HTR-8/SVneo (cell line): ENCODE measurements around the gene ZNF281.
"Not testable (repeated sequence)": the region's sequence is repeated elsewhere in the genome, so short reads cannot be mapped to it uniquely, and the experiment has no call there.

Experiments
- DNase-seq: peaks from one replicate; pipeline ENCODE4 v3.0.0; 2011; ENCODE audit warnings: low spot score, mixed read lengths; ENCODE audit not compliant: insufficient read length
- FAIRE-seq: peaks from 2 replicates; lab custom pipeline; 2011; peaks lifted over from hg19 to GRCh38; lab: Jason Lieb, UNC

Gene ZNF281

DNA sequence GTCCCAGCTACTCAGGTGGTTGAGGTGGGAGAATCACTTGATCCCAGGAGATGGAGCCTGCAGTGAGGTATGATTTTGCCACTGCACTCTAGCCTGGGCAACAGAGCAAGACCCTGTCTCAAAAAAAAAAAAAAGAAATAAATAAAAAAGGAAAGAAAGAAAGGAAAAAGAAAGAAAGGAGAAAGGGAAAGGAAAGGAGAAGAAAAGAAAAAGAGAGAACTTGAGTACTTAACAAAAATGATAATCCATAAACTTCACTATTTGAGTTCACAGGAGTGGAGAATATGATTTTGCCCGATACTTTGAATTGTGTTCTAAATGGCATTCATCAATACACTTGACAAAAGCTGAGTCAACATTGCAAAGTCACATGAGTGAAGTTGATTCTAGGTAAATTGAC, 23.8 kb upstream of the ZNF281 start:
- DNase-seq (no peak), FAIRE-seq (no peak)

DNA sequence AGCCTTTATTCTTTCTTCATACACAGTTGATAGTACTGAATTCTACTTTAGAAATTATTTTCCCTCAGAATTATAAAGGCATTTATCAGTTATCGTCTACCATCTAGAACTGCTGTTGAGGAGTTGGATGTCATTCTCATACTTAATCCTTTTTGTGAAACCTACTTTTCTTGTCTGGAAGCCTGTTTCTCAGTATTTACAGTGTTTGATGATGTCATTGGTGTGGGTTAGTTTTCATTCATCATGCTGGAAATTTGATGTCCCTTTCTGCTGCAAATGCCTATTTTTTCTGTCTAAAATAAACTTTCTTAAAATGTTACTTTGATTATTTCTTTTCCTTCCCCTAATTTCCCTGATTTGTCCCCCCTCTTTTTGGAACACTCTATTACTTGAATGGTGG, 22.8 kb upstream of the ZNF281 start:
- FAIRE-seq (no peak), DNase-seq (no peak)

DNA sequence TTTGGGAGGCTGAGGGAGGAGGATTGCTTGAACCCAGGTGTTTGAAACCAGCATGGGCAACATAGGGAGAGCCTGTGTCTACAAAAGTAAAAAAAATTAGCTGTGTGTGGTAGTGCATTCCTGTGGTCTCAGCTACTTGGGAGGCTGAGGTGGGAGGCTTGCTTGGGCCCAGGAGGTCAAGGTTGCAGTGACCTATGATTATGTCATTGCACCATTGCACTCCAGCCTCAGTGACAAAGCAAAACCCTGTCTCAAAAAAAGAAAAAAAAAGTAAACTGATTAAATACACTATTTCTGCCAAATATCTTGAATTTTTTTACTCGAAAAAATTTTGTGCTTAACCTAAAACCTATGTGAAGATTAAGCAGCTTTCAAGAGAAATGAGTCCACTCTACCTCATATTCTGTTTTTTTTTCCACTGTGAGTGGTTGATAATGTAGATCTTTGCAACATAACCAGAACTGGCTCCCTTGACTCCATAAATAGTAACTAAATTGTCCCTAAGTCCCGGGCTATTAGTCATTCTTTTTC, 19.4 kb upstream of the ZNF281 start:
- no peak for DNase-seq
- peak; percentile 26 for FAIRE-seq

DNA sequence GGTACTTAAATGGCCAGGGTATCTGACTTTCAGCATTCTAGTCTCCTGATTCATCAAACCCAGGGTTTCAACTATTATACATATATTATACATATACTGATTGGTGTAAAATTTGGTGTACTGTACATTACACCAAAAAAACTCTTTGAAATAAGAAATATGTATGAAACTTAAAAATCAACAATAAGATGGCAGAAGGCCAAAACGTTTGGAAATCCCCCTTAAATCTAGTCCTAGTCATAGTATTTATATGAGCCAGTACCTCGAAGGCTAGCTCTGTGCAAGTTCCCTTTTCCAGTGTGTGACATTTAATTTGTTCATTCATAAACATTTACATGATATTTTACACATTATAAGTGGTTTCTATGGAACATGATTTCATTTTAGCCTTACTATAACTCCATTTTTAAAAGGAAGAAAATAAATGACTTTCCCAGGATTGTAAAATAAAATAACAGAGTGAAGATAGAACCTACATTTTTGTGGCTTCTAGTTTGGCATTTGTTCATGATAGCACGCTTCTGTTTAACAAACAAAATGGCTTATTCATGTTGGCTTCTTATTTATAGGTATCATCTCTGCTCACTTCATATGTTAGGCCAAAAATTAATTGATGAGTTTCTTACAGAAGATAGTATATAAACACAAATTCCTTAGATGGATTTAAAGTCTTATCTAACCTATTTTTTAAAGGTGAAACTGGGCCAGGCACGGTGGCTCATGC, 18.8 kb upstream of the ZNF281 start:
- FAIRE-seq (no peak), DNase-seq (no peak)

DNA sequence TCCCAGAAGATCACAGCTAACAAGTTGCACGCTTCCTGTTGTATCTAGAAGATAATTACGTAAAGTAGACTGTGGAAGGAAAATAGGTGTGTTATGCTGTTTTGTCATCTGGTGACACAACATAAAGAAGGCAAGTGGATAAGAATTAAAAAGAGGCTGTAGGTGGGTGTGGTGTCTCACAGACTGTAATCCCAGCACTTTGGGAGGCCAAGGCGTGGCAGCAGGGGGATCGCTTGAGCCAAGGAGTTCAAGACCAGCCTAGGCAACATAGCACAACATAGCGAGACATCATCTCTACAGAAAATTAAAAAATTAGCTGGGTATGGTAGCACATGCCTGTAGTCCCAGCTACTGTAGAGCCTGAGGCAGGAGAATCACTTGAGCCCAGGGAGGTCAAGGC, 17.9 kb upstream of the ZNF281 start:
- DNase-seq = no peak
- no peak for FAIRE-seq

DNA sequence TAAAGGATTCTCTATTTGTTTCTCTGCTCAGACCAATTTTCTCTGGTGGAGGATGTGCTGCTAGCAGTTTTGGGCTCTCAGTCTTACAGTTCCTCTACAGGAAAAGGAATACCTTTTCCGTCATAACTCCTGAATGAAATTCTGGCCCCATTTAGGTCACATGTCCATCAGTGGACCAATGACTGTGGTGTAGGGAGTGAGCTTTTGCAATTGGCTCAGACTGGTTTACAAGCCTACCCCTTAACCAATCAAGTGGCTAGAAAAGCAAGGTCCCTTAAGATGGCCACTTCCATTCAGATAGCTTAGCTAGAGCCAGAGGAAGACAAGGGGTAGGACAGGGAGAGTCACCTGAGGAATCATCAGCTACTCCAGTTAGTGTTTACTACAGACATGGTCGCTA, 16.4 kb upstream of the ZNF281 start:
- FAIRE-seq (no peak), DNase-seq (no peak)

DNA sequence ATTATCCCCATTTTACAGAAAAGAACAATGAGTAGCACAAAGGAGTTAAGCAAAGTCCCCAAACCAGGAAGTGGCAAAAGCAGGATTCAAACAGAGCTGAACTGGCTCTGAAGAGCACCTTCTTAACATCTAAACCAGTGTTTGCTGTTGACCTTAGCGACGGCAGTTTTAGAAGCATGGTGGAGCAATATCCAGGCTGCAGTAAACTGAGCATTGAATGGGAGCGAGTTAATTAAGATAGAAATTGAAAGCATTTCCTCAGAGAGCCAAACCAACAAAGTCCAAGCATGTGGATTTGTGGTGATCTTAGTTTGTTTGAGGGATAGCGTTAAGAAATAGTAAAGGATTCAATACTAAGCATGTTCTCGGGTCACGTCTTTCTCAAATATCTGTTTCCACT, 13.4 kb upstream of the ZNF281 start:
- DNase-seq (no peak), FAIRE-seq (no peak)

DNA sequence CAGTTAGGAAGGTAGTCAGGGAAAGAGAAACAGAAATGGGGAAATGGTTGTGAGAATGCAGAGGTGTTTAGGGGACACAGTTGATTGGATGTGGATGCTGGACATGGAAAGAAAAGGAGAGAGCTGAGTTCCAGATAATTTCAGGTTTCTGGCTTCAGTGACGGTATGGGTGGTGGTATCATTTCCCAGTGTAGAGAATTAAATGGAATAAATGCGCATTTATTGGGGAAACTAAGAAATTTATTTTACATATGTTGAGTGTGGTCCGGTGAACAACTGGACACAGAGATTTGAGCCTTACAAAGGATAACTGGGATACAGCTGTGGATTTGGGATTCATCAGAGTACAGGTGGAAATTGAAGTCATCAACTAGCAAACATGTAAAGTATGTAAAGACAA, 12.4 kb upstream of the ZNF281 start:
- no peak for DNase-seq
- FAIRE-seq = no peak

DNA sequence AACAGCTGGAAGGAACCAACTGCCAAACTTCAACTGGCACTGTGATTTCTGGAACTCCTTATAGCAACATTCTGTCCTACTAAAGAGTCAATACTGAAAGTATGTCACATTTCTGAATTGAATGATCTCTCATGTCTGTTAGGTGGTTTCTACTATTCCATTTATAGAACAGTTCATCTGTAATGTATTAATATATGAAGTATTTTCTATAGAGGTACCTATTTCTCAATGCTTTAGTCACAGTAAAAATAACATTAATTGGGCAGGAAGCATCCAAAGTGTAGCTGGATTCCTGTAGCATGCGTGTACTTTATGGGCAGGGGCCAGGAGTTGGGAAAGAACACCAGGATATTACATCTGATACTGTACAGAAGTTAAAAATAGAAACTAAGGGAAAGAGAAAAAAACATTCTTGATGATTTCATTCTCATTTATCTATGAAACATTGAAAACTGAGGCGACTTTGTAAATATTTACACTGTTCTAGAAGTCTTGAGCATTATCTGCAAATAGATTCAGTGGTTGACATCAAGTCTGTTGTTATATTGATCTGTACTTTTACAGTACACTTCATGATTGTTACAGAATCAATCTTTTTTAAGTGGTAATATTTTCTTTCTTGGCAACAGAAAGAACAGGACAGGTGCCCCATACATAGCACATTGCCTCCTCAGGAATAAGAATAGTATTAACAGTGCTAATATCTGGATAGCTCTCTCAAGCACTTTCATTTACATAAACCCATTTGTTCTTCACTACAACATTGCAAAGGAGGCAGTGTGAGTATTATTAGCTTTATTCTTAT, 6.2 kb upstream of the ZNF281 start:
- FAIRE-seq = no peak

DNA sequence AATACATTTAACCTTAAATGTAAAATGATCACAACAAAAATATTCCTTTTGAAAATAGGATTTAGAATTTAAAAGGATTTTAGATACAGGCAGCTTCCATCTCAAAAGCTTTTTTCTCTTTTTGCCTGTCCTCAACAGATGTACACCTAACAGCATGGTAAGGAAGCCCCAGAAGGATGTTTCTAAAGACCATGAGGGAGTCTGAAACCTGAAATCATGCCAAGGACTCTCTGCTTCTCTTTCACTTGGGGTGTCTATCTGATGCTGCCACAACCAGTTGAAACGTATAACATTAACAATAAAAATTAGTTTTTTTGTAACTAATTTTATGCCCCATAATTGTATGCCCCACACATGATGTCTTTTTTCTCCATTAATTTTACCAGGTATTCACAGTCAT, 5.4 kb upstream of the ZNF281 start:
- FAIRE-seq = no peak
- no peak for DNase-seq

More for the DNA sequence above, 6.2 kb upstream of the ZNF281 start:
- DNase-seq = peak; percentile 73

DNA sequence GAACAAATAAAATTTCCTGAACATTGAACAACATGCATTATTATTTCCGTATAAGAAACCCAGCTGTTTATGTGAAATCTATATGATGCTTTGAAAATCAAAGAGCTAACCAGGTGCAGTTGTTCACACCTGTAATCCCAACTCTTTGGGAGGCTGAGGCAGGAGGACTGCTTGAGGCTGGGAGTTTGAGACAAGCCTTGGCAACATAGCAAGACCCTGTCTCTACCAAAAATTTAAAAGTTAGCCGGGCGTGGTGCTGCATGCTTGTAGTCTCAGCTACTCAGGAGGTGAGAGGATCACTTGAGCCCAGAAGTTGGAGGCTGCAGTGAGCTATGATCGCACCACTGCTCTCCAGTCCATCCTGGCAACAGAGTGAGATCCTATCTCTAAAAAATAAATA, 4.8 kb upstream of the ZNF281 start:
- FAIRE-seq = no peak
- DNase-seq = no peak

DNA sequence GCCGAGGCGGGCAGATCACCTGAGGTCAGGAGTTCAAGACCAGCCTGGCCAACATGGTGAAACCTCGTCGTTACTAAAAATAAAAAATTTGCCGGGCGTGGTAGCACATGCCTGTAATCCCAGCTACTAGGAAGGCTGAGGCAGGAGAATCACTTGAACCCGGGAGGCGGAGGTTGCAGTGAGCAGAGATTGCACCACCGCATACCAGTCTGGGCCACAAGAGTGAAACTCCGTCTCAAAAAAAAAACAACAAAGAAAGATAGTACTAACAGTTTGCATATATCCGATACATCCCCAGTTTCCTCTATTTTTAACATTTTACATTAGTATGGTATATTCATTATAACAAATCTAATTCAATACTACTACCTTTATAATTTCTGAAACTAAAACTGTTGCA, 3.9 kb upstream of the ZNF281 start:
- FAIRE-seq, DNase-seq: not testable (repeated sequence)

DNA sequence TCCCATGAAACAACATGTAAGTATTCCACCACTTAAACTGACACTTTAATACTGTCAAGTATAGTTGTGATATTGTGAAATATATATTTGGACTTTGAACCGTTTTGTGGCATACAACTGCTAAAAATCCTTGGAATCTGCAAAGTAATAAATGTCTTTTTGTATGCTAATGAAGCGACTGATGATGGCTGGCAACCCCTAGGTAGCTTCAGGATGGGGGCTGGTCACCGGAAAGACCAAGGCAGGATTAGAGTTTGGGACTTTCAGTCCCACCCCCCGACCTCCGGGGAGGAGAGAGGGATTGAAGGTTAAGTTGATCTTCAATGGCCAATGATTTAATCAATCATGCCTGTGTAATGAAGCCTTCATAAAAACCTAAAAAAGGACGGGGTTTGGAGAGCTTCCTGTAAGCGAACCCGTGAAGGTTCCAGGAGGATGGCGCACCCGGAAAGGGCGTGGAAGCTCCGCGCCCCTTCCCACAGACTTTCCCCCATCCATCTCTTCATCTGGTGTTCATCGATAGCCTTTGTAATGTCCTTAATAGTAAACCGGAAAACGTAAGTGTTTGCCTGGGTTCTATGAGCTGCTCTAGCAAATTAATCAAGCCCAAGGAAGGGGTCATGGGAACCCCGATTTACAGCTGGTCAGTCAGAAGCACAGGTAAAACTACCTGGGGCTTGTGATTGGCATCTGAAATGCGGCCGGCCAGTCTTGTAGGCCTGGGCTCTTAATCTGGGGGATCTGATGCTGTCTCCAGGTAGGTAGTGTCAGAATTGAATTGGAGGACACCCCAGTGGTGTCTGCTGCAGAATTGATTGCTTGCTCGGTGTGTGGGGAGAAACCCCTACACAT, 1.8 kb upstream of the ZNF281 start:
- DNase-seq (no peak), FAIRE-seq (no peak)

DNA sequence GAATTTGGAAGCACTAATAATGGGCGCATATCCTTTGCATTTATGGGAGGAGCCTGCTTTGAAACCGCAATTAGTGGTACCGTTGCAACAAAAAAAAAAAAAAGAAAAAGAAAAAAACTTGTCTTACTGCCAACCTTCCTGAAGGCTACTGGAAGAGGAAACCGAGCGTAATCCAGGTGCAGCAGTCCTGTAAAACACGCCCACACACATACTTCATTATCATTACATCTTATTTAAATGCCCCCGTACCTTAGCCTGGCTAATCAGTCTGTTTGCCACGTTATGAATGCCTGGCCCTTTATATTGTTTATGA, 686 bp upstream of the ZNF281 start:
- FAIRE-seq (no peak), DNase-seq (no peak)

DNA sequence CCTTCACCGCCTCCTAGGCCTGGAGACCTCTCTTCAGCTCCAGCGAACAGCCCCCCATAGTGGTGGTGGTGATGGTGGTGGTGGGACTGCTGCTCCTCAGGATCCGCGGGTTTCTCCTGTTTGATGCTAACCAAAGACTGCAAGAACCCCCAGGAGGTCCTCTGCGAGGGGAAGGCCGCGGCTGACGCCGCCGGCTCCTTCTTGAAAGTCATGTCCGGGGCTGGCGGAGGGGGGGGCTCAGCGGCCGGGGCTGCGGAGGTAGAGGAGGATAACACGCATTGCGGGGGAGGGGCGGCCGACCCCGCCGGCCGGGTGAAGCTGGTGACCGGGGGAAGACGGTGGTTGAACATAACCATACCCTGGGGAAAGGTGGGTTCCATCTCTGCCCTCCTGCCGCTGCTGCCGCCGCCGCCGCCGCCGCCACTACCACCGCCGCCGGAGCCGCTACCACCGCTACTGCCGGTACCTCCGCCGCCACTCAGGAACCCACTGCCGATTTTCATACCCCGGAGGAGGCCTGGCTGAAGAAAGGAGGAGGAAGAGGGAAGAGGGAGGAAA, 554 bp downstream of the ZNF281 start:
- FAIRE-seq = no peak
- no peak for DNase-seq

DNA sequence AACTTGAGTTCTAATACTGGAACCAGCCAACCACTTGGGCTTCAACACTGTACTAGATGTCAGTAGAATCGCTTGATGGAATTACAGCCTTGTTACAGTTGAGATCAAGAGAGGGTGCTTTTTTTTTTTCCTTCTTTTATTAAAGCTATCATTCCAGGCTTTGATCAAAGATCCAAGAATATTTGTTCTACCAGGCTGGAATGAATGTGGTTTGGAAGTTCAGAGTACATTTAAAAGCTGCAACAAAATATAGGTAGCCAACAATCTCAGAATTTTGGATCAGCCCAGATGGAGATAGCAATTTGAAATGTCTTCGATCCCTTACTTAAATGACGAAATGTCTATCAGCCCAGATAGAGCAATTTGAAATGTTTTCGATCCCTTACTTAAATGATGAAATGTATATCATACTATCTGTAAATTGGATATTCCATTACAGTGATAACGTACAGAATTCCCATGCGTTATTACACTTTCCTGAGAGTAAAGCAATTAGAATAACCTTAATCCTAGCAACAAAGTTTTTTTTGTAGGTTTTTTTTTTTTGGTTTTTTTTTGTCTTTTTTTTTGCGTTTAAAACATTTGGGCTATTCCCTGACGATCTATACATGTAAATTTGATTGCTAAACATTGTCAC, 3.6 kb downstream of the ZNF281 start:
- FAIRE-seq = no peak
- DNase-seq = no peak

DNA sequence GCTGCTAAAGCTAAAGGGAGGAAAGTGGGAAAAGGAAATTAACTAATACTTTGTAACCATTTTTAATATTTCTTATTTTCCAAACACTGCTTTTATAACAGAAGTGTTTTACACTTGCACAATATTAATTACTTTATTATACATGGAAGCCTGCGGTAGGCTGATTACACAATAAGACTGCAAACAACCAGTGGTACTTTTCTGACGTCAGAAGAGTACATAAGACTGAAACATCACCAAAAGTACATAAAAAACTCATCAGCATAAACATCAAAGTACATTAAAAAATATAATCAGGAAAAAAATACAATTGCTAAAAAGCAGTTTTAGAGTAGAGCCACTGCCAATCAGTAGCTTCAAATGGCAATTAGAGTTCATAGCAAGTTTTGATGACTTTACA, 4.6 kb downstream of the ZNF281 start:
- DNase-seq (no peak), FAIRE-seq (no peak)

DNA sequence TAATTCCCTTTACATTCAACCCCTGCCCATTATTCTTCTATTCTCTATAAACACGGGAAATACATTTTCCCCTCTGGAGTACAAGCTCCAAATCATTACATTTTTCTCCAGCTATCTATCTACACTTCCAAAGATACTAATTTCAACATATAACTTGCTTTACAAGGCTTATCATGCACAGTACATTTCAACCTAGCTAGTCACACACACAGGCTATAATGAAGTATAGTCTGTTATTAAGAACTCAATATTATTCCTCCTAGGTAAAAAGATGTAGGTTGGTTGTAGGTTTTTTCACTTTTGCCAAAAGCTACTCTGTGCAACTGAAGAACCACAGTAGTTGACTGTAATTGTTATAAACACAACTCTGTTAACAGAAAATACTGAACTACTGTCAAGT, 8.1 kb downstream of the ZNF281 start:
- no peak for FAIRE-seq

DNA sequence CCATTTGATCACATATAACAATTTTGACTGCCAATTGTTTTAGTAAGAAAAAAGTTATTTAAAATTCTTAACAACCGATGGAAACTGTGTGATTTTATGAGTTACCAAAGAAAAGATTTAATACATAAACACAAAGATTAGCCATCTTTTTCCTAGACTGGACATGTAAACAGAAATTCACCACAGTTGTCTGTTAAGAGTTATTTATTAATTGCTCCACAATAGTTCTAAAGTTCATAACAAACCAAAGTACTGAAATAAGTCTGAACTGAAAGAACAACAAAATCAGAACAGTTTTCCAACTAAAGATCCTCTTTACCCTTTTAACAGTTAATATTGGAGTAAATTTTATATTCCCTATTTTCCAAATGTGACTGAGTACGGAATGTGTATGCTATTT, 8.6 kb downstream of the ZNF281 start:
- no peak for DNase-seq
- no peak for FAIRE-seq

More for the DNA sequence above, 8.1 kb downstream of the ZNF281 start:
- DNase-seq = no peak

DNA sequence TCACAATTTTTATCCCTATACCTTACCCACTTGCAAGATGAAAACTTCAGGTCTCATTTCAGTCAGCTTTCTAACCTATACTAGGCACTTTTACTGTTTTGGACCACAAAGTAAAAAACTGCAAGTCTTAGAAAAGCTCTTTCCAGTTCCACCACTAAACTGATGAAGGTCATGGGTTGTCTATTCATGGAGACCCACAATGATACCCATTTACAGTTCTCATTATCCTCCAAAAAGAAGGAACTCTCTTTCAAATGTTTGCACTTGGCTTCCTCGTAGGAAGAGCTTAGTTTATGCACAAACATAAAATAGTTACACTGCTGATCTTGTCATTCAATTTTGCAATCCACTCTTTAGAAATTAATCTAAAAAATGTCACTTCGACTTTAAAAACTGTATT, 9.3 kb downstream of the ZNF281 start:
- FAIRE-seq (no peak), DNase-seq (no peak)
